PFSK-1 (cell line): ENCODE measurements around the gene PGD.

Experiments
- FOXP2 ChIP-seq: optimal IDR thresholded peaks from 2 replicates; pipeline ENCODE3; 2011; ENCODE audit warnings: borderline replicate concordance, control low read depth, inconsistent platforms; ENCODE audit not compliant: insufficient read depth; ENCODE audit errors: extremely low read length, extremely low read depth
- POLR2AphosphoS5 ChIP-seq: IDR thresholded peaks from 2 replicates; pipeline ENCODE4 v1.6.1; 2012; ENCODE audit warnings: low read depth, mild to moderate bottlenecking, control low read depth, low read length, moderate library complexity
- SIN3A ChIP-seq: IDR thresholded peaks from 2 replicates; pipeline ENCODE4 v1.6.1; 2012; ENCODE audit warnings: mild to moderate bottlenecking, low read length, moderate library complexity, borderline replicate concordance; ENCODE audit not compliant: insufficient read depth
- TAF1 ChIP-seq: IDR thresholded peaks from 2 replicates; pipeline ENCODE4 v1.6.1; 2012; ENCODE audit warnings: low read length, control low read depth, borderline replicate concordance; ENCODE audit not compliant: insufficient read depth
- TF ChIP-seq, protein P1 (sequence below), 2 experiments: IDR thresholded peaks; 2 replicates each; pipeline versions ENCODE4 v1.6.1 to v1.8.0; 2011 to 2012; ENCODE audit warnings: low read depth in 2 of 2, low read length in 2 of 2, control low read depth in 1 of 2, inconsistent platforms in 1 of 2, mild to moderate bottlenecking in 1 of 2, moderate library complexity in 1 of 2; ENCODE audit not compliant: insufficient read depth in 1 of 2

PGD gene

DNA sequence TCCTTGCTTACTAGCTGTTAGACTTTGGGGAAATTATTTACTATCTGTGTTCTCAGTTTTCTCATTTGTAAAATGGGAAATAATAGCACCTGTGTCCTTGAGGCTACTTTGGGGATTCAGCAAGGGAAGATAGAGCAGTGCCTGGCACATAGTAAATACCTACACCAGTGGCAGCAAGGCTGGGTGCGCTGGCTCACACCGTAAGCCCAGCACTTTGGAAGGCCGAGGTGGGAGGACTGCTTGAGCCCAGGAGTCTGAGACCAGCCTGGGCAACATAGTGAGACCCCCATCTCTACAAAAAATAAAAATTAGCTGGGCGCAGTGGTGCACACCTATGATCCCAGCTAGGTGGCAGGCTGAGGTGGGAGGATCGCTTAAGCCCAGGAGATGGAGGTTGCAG is 22.8 kb downstream of the PGD start:
- TF ChIP-seq POLR2AphosphoS5 (no peak), TAF1 (no peak)
- TF ChIP-seq, protein P1, sequence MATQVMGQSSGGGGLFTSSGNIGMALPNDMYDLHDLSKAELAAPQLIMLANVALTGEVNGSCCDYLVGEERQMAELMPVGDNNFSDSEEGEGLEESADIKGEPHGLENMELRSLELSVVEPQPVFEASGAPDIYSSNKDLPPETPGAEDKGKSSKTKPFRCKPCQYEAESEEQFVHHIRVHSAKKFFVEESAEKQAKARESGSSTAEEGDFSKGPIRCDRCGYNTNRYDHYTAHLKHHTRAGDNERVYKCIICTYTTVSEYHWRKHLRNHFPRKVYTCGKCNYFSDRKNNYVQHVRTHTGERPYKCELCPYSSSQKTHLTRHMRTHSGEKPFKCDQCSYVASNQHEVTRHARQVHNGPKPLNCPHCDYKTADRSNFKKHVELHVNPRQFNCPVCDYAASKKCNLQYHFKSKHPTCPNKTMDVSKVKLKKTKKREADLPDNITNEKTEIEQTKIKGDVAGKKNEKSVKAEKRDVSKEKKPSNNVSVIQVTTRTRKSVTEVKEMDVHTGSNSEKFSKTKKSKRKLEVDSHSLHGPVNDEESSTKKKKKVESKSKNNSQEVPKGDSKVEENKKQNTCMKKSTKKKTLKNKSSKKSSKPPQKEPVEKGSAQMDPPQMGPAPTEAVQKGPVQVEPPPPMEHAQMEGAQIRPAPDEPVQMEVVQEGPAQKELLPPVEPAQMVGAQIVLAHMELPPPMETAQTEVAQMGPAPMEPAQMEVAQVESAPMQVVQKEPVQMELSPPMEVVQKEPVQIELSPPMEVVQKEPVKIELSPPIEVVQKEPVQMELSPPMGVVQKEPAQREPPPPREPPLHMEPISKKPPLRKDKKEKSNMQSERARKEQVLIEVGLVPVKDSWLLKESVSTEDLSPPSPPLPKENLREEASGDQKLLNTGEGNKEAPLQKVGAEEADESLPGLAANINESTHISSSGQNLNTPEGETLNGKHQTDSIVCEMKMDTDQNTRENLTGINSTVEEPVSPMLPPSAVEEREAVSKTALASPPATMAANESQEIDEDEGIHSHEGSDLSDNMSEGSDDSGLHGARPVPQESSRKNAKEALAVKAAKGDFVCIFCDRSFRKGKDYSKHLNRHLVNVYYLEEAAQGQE (IDR thresholded peaks at IDR 0.05; ENCODE audit: insufficient read depth in 1 of 2, low read depth in 2 of 2, low read length in 2 of 2), result no peak

DNA sequence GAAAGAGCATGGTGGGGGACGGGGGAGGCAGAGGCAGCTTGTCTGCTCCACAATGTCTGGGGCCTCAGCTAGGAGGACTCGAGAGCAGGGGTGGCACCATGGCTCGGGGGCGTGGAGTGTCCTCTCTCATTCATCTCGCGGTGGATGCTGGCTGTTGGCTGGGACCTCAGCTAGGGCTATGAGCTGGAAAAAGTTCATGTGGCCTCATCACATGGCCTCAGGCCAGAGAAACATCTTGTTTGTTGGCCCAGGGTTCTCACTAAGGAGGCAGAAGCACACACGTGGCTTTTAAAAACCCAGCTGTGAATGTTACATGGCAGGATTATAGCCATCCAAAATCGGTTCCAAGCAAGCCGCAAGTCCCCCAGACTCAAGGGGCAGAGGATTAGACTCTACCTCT is 25.2 kb downstream of the PGD start:
- TF ChIP-seq TAF1 (no peak), POLR2AphosphoS5 (no peak), FOXP2 (no peak), SIN3A (no peak)
- TF ChIP-seq, protein P1 (IDR thresholded peaks at IDR 0.05; ENCODE audit: insufficient read depth in 1 of 2, low read depth in 2 of 2, low read length in 2 of 2), result no peak

DNA sequence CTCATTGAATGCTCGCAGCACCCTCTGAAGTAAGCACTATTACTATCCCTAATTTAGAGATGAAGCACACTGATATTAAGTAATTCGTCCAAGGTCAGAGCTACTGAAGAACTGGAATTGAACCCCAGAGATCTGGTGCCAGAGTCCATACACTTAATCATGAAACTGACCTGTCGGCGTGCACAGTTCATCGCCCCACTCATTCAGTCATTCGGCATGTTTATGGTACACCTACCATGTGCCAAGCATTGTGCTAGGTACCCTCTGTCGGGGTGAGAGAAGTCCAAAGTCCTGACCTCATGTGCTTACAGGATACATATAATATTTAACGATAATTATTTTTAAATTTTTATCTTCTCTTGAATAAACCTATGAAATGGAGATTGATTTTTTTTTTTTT is 25.8 kb downstream of the PGD start:
- no peak for TF ChIP-seq TAF1
- no peak for TF ChIP-seq POLR2AphosphoS5
- TF ChIP-seq, protein P1 (IDR thresholded peaks at IDR 0.05; ENCODE audit: insufficient read depth in 1 of 2, low read depth in 2 of 2, low read length in 2 of 2), result no peak
- TF ChIP-seq SIN3A, result no peak
- TF ChIP-seq FOXP2, result no peak

DNA sequence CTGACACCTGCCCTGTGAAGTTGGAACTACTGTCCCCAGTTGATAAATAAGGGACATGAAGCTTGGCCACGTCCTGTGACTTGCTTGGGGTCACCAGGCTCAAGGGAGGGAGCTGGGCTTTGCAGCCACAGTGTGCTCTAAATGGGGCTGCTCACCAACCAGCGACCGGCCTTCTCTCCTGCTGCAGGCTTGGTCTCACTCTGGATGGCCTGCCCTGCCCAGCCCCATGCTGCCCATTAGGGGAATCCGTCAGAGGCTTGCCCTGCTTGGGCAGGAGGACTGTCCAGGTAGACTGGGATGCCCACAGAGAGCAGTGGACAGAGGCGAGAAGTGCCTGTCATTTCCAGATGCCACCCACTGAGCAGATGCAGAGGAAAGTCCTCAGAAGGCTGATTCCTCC is 30.1 kb downstream of the PGD start:
- TF ChIP-seq TAF1, result no peak
- TF ChIP-seq FOXP2, result no peak
- TF ChIP-seq POLR2AphosphoS5, result no peak
- TF ChIP-seq, protein P1 (IDR thresholded peaks at IDR 0.05; ENCODE audit: insufficient read depth in 1 of 2, low read depth in 2 of 2, low read length in 2 of 2), result no peak

DNA sequence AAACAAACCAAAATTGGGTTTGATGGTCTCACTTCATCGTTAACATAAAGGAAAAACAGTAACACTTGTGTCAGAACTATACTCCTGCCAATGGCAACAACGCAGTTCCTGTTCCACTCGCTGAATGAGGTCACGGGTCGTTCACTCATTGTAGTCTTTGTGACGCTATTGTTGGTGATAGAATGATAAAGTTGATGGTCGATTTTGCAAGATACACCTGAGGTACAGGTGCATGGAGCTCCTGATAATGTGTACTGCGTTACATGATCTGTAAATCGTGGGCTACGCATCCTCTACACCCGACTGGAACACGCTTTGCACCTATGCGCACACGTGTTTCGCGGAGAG is 31.0 kb downstream of the PGD start:
- TF ChIP-seq TAF1 (no peak), FOXP2 (no peak), POLR2AphosphoS5 (no peak), SIN3A (no peak)
- TF ChIP-seq, protein P1 (IDR thresholded peaks at IDR 0.05; ENCODE audit: insufficient read depth in 1 of 2, low read depth in 2 of 2, low read length in 2 of 2), result no peak
